ENCODE measurements around the gene SOX18.

GRCh38 chr20:64001607-64002011 lies 47.8 kb downstream of the SOX18 start:
- TF ChIP-seq CTCF (IDR thresholded peaks at IDR 0.05; ENCODE audit: low read depth, low read length) = no peak
- TF ChIP-seq POLR2A (IDR thresholded peaks at IDR 0.05; ENCODE audit: extremely low read depth, insufficient read length) = no peak
